Lung (tissue), 12 donors: ENCODE measurements around the gene SGCA. TPM values are rescaled to one million over a fixed set of nuclear protein-coding genes. Genes with fewer than 3 reads are reported as not detected.

ENCODE experiments used
- ATAC-seq: fragments of 200-7000 bp; cut with Tn5 transposase; one replicate; pipeline ENCODE4 v1.9.1; 2020; ENCODE audit warnings: moderate number of reproducible peaks; ENCODE audit not compliant: insufficient read depth, low FRiP score
- DNase-seq, 3 donors: peaks; one replicate each; pipeline ENCODE4 v3.0.0-alpha.2; 2013 to 2017
- H3K27ac ChIP-seq, 2 donors: one replicate each; pipeline ENCODE4 v1.5.1; 2013; ENCODE audit warnings: mild to moderate bottlenecking in 2 of 2, moderate library complexity in 2 of 2, control low read depth in 1 of 2, inconsistent platforms in 1 of 2, low read depth in 1 of 2, low read length in 1 of 2
- H3K27me3 ChIP-seq, 3 donors: one replicate each; pipeline ENCODE4 v1.5.1; 2013; ENCODE audit warnings: low read length in 2 of 3; ENCODE audit not compliant: control insufficient read depth in 3 of 3, insufficient read depth in 3 of 3
- H3K36me3 ChIP-seq, 4 donors: one replicate each; pipeline ENCODE4 v1.5.1; 2013; ENCODE audit warnings: low read length in 4 of 4, mild to moderate bottlenecking in 1 of 4, moderate library complexity in 1 of 4; ENCODE audit not compliant: control insufficient read depth in 4 of 4, insufficient read depth in 4 of 4
- H3K4me1 ChIP-seq, 5 donors: one replicate each; pipeline ENCODE4 v1.5.1; 2013; ENCODE audit warnings: low read length in 5 of 5, mild to moderate bottlenecking in 2 of 5, moderate library complexity in 1 of 5; ENCODE audit not compliant: control insufficient read depth in 5 of 5, insufficient read depth in 5 of 5
- H3K4me3 ChIP-seq: one replicate; pipeline ENCODE4 v1.5.1; 2013; ENCODE audit warnings: mild to moderate bottlenecking, control low read depth, moderate library complexity
- H3K9ac ChIP-seq, 2 donors: one replicate each; pipeline ENCODE4 v1.5.1; 2013; ENCODE audit warnings: low read length in 2 of 2, control low read depth in 1 of 2; ENCODE audit not compliant: insufficient read depth in 1 of 2
- H3K9me3 ChIP-seq, 4 donors: one replicate each; pipeline ENCODE4 v1.5.1; 2013; ENCODE audit warnings: low read length in 3 of 4, mild to moderate bottlenecking in 1 of 4, moderate library complexity in 1 of 4; ENCODE audit not compliant: control insufficient read depth in 4 of 4, insufficient read depth in 3 of 4
- CTCF ChIP-seq: IDR thresholded peaks from 2 replicates; pipeline ENCODE4 v1.5.1; 2012; ENCODE audit warnings: mild to moderate bottlenecking; ENCODE audit errors: control extremely low read depth, extremely low read depth
- WGBS, 2 donors: extraction: QIAGEN DNeasy Blood & Tissue Kit; methylation state at CpG; one replicate each; pipeline ENCODE4 v1.1.7; 2013; 5-methylcytosine and 5-hydroxymethylcytosine counted together
- polyA plus RNA-seq, 2 donors: library from polyadenylated mRNA; stranded (reverse); fragments of 200-250 nt; gene quantifications; one replicate each; pipeline ENCODE4 v1.2.1, GENCODE V29; 2013
- total RNA-seq, 2 donors: library from RNA; depleted of rRNA in 1 of 2; stranded (reverse); fragments of >200 nt in 1 of 2; gene quantifications; one replicate each; pipeline ENCODE4 v1.2.1, GENCODE V29; 2014 to 2021
- donor health status: control.
- donor health status: control.
- donor health status: Bipolar disorder and iron deficiency.
- donor health status: healthy.
- donor health status: DM: yes; HTN: yes; CAD: no.

The SGCA gene
- total and polyA plus RNA-seq, 4 donors: 5.0 to 19.4 (median 14.0) TPM

- Histone ChIP-seq H3K4me1 (peaks cover 0 to 12% (median 4%) of the 10 kb centered on the region in 5 donors), H3K27ac (no peak overlapping the region), H3K4me3 (no peak overlapping the region), H3K9ac (no peak overlapping the region), H3K36me3 (peaks cover 22 to 66% (median 34%) of the 10 kb centered on the region in 4 donors), H3K27me3 (no peaks in the 10 kb centered on the region), H3K9me3 (no peaks in the 10 kb centered on the region)
- no peak for DNase-seq
- 94 to 96% methylated on average over 11 of the region's 11 CpGs for WGBS, 2 donors
- TF ChIP-seq CTCF: no peak
- no peak for ATAC-seq
Observed at GRCh38 chr17:50136096-50136687, 29.6 kb upstream of the SGCA start.

DNA sequence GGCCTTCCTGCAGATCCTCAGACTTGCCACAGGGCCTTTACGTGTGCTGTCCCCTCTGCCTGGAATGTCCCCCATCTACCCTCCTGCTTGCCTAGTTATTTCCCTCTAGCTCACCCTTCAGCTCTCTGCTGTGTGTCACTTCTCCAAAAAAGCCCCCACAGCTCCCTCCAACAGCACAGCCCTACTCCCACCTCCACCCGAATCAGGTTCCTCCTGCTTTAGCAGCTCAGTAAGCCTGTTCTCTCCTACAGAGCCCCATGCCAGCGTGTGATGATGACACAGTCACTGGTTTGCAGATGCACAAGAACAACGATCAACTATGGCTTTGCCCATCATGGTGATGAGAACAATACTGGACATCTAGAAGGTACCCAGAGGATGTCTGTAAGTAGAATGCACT lies 28.8 kb upstream of the SGCA start:
- peaks cover 0 to 16% (median 4%) of the 10 kb centered on the region in 5 donors for H3K4me1 ChIP-seq
- DNase-seq (no peak), ATAC-seq (no peak)
- peaks cover 23 to 72% (median 36%) of the 10 kb centered on the region in 4 donors for H3K36me3 ChIP-seq
- no peak for TF ChIP-seq CTCF
- H3K4me3 ChIP-seq: no peak overlapping the region
- H3K9ac ChIP-seq: no peak overlapping the region
- H3K27me3 ChIP-seq: no peaks in the 10 kb centered on the region
- H3K9me3 ChIP-seq: no peaks in the 10 kb centered on the region
- WGBS, 2 donors: 90 to 93% methylated on average over 4 of the region's 4 CpGs
- no peak overlapping the region for H3K27ac ChIP-seq

DNA sequence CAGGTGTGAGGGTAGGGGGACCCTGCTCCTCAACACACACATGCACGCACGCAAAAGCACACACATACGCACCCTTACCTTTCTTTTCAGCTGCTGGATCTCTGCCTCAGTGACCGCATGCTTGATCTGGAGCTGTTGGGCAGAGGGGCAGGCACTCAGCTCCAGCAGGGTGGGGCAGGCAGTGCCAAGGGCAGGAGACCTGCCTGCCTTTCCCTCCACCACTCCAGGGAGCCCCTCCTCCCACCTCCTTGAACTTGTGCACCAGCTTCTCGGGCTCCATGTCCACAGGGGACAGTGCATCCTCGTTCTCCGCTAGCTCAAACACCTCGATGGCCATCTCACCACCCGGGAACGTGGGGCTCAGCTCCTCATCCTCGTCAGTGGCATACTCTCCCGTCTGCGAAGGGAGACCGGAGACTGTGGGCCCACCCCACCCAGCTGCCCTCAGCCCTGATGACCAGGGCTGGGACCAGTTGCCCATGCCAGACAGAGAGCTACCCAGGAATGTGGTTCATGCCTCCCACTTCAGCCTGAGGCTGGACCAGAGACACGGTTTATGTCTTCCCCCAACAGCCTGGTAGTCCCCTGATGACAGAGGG lies 26.5 kb upstream of the SGCA start:
- H3K4me3 ChIP-seq: no peak overlapping the region
- H3K9me3 ChIP-seq: no peaks in the 10 kb centered on the region
- 88% methylated on average over 15 of the region's 15 CpGs for WGBS, 2 donors
- peaks cover 0 to 22% (median 0%) of the 10 kb centered on the region in 5 donors for H3K4me1 ChIP-seq
- ATAC-seq (no peak), DNase-seq (no peak)
- no peaks in the 10 kb centered on the region for H3K27me3 ChIP-seq
- H3K36me3 ChIP-seq: peaks cover 23 to 93% (median 47%) of the 10 kb centered on the region in 4 donors
- peak overlapping the region in 1 of 2 donors; percentile 18 for H3K27ac ChIP-seq
- no peak overlapping the region for H3K9ac ChIP-seq
- no peak for TF ChIP-seq CTCF
